Measurements from ENCODE around the gene MICAL2. TPM values are rescaled to one million over a fixed set of nuclear protein-coding genes. Genes with fewer than 3 reads are reported as not detected.

Gene MICAL2
- total and polyA plus RNA-seq, 2 of the 8 experiments (the other 6 are each of a cell fraction or from before 2014, with no cell fraction given) = 1.3 to 4.1 TPM

DNA sequence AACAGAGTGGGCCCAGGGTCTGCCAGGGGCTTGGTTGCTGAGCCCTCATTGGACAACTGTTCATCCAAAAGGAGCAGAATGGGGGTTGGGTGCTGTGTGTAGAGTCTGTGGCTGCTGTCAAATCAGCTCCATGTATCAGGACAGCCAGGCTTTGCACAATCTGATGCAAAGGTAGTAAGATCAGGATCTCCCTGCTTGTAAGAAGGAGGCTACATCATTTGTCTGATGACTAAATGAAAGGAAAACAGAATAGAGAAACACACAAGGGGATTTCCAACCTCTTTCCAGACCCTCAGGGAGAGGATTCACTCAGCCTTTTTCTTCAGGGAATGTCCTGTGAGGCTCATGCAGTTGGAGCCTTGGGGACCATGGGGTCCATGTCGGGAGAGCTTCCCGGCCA, 7.2 kb downstream of the MICAL2 start (continued):
- TF ChIP-seq, protein P1, sequence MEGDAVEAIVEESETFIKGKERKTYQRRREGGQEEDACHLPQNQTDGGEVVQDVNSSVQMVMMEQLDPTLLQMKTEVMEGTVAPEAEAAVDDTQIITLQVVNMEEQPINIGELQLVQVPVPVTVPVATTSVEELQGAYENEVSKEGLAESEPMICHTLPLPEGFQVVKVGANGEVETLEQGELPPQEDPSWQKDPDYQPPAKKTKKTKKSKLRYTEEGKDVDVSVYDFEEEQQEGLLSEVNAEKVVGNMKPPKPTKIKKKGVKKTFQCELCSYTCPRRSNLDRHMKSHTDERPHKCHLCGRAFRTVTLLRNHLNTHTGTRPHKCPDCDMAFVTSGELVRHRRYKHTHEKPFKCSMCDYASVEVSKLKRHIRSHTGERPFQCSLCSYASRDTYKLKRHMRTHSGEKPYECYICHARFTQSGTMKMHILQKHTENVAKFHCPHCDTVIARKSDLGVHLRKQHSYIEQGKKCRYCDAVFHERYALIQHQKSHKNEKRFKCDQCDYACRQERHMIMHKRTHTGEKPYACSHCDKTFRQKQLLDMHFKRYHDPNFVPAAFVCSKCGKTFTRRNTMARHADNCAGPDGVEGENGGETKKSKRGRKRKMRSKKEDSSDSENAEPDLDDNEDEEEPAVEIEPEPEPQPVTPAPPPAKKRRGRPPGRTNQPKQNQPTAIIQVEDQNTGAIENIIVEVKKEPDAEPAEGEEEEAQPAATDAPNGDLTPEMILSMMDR (IDR thresholded peaks at IDR 0.05; ENCODE audit: control extremely low read depth in 1 of 3, insufficient read depth in 1 of 3, low read depth in 1 of 3, low read length in 3 of 3) = no peak
- TF ChIP-seq, protein P2, sequence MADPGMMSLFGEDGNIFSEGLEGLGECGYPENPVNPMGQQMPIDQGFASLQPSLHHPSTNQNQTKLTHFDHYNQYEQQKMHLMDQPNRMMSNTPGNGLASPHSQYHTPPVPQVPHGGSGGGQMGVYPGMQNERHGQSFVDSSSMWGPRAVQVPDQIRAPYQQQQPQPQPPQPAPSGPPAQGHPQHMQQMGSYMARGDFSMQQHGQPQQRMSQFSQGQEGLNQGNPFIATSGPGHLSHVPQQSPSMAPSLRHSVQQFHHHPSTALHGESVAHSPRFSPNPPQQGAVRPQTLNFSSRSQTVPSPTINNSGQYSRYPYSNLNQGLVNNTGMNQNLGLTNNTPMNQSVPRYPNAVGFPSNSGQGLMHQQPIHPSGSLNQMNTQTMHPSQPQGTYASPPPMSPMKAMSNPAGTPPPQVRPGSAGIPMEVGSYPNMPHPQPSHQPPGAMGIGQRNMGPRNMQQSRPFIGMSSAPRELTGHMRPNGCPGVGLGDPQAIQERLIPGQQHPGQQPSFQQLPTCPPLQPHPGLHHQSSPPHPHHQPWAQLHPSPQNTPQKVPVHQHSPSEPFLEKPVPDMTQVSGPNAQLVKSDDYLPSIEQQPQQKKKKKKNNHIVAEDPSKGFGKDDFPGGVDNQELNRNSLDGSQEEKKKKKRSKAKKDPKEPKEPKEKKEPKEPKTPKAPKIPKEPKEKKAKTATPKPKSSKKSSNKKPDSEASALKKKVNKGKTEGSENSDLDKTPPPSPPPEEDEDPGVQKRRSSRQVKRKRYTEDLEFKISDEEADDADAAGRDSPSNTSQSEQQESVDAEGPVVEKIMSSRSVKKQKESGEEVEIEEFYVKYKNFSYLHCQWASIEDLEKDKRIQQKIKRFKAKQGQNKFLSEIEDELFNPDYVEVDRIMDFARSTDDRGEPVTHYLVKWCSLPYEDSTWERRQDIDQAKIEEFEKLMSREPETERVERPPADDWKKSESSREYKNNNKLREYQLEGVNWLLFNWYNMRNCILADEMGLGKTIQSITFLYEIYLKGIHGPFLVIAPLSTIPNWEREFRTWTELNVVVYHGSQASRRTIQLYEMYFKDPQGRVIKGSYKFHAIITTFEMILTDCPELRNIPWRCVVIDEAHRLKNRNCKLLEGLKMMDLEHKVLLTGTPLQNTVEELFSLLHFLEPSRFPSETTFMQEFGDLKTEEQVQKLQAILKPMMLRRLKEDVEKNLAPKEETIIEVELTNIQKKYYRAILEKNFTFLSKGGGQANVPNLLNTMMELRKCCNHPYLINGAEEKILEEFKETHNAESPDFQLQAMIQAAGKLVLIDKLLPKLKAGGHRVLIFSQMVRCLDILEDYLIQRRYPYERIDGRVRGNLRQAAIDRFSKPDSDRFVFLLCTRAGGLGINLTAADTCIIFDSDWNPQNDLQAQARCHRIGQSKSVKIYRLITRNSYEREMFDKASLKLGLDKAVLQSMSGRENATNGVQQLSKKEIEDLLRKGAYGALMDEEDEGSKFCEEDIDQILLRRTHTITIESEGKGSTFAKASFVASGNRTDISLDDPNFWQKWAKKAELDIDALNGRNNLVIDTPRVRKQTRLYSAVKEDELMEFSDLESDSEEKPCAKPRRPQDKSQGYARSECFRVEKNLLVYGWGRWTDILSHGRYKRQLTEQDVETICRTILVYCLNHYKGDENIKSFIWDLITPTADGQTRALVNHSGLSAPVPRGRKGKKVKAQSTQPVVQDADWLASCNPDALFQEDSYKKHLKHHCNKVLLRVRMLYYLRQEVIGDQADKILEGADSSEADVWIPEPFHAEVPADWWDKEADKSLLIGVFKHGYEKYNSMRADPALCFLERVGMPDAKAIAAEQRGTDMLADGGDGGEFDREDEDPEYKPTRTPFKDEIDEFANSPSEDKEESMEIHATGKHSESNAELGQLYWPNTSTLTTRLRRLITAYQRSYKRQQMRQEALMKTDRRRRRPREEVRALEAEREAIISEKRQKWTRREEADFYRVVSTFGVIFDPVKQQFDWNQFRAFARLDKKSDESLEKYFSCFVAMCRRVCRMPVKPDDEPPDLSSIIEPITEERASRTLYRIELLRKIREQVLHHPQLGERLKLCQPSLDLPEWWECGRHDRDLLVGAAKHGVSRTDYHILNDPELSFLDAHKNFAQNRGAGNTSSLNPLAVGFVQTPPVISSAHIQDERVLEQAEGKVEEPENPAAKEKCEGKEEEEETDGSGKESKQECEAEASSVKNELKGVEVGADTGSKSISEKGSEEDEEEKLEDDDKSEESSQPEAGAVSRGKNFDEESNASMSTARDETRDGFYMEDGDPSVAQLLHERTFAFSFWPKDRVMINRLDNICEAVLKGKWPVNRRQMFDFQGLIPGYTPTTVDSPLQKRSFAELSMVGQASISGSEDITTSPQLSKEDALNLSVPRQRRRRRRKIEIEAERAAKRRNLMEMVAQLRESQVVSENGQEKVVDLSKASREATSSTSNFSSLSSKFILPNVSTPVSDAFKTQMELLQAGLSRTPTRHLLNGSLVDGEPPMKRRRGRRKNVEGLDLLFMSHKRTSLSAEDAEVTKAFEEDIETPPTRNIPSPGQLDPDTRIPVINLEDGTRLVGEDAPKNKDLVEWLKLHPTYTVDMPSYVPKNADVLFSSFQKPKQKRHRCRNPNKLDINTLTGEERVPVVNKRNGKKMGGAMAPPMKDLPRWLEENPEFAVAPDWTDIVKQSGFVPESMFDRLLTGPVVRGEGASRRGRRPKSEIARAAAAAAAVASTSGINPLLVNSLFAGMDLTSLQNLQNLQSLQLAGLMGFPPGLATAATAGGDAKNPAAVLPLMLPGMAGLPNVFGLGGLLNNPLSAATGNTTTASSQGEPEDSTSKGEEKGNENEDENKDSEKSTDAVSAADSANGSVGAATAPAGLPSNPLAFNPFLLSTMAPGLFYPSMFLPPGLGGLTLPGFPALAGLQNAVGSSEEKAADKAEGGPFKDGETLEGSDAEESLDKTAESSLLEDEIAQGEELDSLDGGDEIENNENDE (IDR thresholded peaks at IDR 0.05; ENCODE audit: insufficient replicate concordance, low read length) = no peak
- TF ChIP-seq JUN (IDR thresholded peaks at IDR 0.05; ENCODE audit: low read depth, low read length) = no peak
- TF ChIP-seq, protein P3, sequence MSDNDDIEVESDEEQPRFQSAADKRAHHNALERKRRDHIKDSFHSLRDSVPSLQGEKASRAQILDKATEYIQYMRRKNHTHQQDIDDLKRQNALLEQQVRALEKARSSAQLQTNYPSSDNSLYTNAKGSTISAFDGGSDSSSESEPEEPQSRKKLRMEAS (IDR thresholded peaks at IDR 0.05) = no peak

Data from H1 (cell line).